GM21447 (cell line): Measurements from ENCODE around the gene STXBP1.

Source experiments
- ATAC-seq: cut with Tn5 transposase; IDR thresholded peaks from one replicate; pipeline ENCODE4 v1.9.1; 2021; ENCODE audit not compliant: unreplicated experiment

The STXBP1 gene

DNA sequence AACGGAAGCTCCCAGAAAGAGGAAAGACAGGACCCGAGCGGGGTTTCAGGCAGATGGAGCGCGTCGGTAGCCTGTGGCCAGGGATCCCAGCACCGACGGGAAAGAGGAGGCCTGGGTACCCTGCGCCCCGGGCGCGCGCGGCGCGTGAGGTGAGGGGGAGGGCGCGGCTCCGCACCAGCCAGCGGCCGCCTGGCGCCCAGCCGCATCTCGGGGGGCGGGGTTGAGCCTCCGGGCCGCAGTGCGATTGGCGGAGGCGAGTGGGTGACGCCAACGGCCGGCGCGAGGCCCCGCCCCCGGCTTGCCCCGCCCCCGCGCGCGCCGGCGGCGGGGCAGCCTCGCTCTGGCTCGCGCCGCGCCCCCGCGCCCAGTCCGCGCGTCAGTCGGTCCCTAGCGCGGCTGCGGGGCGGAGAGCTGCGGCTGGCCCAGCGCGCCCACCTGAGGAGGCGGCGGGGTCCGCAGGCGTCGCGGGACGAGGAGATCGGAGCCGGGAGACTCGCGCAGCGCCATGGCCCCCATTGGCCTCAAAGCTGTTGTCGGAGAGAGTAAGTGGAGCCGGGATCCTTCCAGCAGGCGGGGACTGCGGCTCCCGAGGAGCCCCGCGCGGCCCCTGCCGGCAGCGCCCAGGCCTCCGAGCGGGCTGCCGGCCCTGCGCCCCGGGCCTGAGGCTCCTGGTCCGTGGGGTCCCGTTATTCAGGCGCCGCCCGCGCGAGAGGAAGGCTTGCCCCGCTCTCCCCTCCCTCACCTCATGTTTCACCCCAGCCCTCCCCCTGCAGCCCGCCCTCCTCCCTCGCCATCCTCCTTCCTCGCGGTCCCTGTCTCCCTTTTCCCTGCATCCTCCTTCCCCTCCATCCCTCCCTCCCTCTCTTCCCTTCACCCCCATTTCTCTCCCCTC, at the start of gene STXBP1:
TSS of gene STXBP1 (plus strand) at position 379 of the 892 bp plus-strand sequence. CDS start at position 506, 127 bp downstream.
- ATAC-seq = peak; percentile 82

DNA sequence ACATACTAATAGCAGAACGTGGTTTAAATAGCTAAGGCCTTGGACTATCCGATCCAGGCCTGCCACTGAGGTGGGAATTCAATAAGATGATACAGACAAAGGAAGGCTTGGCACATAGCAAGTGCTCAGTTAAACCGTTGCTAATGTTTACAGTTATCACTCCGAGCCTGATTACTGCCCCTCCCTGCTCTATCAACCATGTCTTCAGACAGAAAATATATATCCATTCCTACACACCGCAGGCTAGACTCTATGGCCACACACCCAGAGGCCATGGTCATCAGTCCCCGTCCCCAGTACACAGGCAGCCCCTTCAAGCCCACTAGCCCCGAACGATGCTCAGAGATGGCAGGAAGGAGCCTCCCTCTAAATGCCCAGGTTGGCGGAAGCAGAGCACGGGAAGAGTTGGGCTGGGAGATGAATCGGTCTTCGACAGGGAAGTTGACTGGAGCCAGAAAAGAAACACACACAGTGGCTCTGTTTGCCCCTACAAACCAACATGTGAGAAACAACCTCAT, 49.7 kb upstream of the STXBP1 start:
- no peak for ATAC-seq

- ATAC-seq = no peak
Measured at GRCh38 chr9:127562841-127563401, 49.2 kb upstream of the STXBP1 start.

GRCh38 chr9:127563579-127563978, 48.5 kb upstream of the STXBP1 start:
- ATAC-seq = no peak

GRCh38 chr9:127565231-127565630, 46.8 kb upstream of the STXBP1 start:
- ATAC-seq = no peak

GRCh38 chr9:127566351-127567001, 45.6 kb upstream of the STXBP1 start:
- ATAC-seq = no peak

GRCh38 chr9:127567035-127567729, 44.9 kb upstream of the STXBP1 start:
- ATAC-seq = no peak

GRCh38 chr9:127567730-127568617, 44.1 kb upstream of the STXBP1 start:
- no peak for ATAC-seq

DNA sequence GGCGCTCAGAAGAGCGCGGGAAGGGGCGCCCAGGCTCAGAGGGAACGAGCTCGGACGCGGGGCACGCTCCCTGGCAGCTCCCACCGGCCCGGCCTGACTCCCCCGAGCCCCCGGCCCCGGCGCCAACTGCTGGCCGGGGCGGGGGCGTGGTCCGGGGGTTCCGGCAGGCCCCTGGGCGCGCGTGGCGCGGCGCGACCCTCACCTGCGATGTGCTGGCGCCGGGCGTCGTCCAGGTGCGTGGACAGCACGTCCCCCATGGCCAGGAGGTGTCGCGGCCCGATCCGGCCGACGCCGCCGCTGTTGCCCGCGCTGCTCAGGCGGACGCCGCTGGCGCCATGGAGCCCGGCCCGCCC, 43.5 kb upstream of the STXBP1 start:
- ATAC-seq = no peak

DNA sequence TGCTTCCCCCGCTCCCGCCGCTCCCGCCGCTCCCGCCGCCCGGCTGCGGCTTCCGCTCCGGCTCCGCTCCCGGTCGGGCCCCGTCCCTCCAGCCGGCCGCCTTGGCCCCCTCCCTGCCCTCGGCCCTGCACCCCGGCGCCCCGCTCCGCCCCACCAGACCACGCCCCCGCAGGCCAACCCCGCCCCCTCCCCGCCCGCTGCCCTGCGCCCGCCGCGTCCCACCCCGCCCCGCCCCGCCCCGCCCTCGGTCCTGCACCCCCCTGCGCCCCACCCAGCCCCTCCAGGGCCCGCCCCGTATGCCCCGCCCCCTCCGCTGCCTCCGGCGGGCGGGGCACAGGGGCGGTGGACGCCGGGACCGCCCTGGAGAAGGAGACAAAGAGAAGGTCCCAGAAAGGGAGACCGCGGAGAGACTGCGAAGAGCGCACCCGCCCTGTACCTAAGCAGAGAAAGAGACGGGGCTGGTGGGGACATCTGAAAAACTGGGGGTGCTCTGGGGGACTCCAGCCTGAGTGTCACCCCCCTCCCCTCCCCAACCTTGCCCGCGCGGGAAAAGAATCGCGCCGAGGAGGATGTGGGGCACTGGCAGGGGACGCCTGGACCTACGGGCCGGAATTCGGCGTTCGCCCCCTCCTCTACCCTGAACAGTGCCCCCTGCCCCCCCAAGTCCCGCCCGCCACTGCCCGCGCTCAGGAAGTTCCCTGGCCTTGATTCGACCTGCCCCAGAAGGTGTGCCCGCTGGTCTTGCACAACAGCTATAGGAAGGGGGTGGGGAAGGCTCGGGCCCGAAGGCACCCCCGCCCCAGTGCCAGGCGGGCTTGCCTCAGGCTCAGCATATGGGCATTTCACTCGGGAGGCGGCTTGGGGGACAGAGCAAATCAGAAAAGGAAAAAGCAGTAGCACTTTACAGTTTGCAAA, 42.8 kb upstream of the STXBP1 start:
- ATAC-seq = no peak

DNA sequence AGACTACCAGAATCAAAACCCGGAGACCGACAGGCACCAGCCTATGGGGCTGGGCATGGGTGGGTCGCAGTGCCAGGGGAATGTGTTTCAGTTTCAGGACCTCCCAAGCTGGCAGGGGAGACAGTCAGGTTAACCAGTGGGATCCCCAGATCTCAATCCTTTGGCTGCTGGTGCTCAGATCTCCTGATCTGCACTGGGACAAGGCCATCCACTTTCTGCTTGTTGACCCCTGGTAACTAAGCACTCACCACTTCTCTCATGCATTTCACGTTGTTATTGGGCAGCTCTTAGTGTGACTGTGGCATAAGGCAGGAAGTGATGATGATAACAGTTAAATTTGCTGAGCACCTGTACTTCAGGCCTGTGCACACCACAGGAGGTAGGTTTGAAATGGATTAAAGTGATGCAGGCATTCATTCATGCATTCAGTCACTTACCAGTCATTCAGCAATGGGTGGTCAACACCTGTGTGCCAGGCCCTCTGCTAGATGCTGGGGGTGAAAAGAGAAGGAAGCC, 42.1 kb upstream of the STXBP1 start:
- no peak for ATAC-seq

GRCh38 chr9:127570533-127571111, 41.5 kb upstream of the STXBP1 start:
- ATAC-seq = no peak

GRCh38 chr9:127571971-127572370, 40.1 kb upstream of the STXBP1 start:
- no peak for ATAC-seq

- ATAC-seq = no peak
Measured at GRCh38 chr9:127572961-127573721, 38.9 kb upstream of the STXBP1 start.

DNA sequence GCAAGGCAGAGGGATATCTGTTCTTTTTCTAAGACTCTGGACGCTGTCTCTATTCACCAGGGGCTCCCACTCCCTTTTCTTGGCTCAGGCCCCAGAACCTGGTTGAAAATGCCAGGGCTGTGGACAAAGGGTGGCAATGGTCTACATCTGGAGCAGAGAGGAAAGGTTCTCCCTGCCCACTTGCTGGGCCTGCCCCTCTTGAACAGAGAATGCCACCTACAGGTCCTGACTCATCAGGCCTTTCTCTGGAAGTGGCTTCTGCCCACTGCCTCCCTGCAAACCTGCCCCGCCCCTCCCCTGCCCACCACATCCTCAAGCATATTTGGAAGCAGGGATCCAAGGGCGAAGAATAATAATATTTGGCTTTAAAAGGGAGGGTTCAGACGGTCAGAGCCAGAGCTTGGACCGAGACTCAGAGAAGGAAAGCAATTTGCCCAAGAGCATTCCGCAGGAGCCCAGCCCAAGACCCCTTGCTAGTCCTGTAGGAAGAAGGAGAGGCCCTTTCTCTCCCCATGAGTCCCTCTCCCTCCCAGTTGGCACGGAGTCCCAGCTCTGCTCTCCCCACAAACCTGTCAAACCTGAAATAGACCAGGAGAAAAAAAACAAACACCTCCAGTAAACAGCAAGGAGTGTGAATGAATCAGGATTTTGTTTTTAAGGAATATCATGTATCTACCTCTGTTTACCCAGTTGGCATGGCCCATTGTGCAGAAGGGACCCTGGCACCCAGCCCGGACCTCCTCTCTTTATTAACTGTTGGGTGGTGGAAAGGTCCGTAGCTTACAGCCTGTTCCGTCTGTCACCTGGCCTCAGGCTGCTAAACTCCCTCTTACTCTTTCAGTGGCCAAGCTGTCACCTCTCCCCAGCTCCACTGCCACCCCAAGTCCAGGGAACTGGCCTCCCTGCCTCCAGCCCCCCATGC, 37.7 kb upstream of the STXBP1 start:
- no peak for ATAC-seq

- ATAC-seq = no peak
Measured at GRCh38 chr9:127575875-127576778, 36.0 kb upstream of the STXBP1 start.
